HepG2 (cell line): ENCODE data around the gene TCF20. TPM values are rescaled to one million over a fixed set of nuclear protein-coding genes. Genes with fewer than 3 reads are reported as not detected.
A peak's percentile ranks its signal among the peaks of the same experiment; 100 is the strongest.

ENCODE experiments used
- ARNTL ChIP-seq: sonication (generic); formaldehyde crosslinking; IDR thresholded peaks from 2 replicates; pipeline ENCODE4 v1.4.0; 2020; ENCODE audit warnings: mild to moderate bottlenecking, missing genetic modification reagents
- ATF3 ChIP-seq: sonication (generic); formaldehyde crosslinking; IDR thresholded peaks from 2 replicates; pipeline ENCODE4 v1.4.0; 2020; ENCODE audit warnings: missing genetic modification reagents
- ELK4 ChIP-seq: sonication (generic); formaldehyde crosslinking; IDR thresholded peaks from 2 replicates; pipeline ENCODE4 v1.9.0; 2021; ENCODE audit warnings: missing genetic modification reagents, borderline replicate concordance
- FOSL1 ChIP-seq: sonication (generic); formaldehyde crosslinking; IDR thresholded peaks from 2 replicates; pipeline ENCODE4 v1.9.0; 2021; ENCODE audit warnings: missing genetic modification reagents, borderline replicate concordance
- HNF4A ChIP-seq: sonication (generic); formaldehyde crosslinking; IDR thresholded peaks from 2 replicates; pipeline ENCODE4 v1.4.0; 2020; ENCODE audit warnings: missing genetic modification reagents
- KDM1A ChIP-seq: IDR thresholded peaks from 2 replicates; pipeline ENCODE4 v1.6.1; 2016; ENCODE audit warnings: missing compliant biosample characterization
- MXI1 ChIP-seq: IDR thresholded peaks from 3 replicates; pipeline ENCODE4 v1.6.1; 2012; ENCODE audit warnings: low read depth, low read length, inconsistent platforms, borderline replicate concordance
- NBN ChIP-seq: fragments of 450-650 bp; conservative IDR thresholded peaks from 2 replicates; pipeline ENCODE4 v1.6.1; 2017
- NRL ChIP-seq: sonication (generic); formaldehyde crosslinking; IDR thresholded peaks from 2 replicates; pipeline ENCODE4 v1.5.0; 2020; ENCODE audit warnings: missing genetic modification reagents, mild to moderate bottlenecking, moderate library complexity, borderline replicate concordance
- PPARG ChIP-seq: conservative IDR thresholded peaks from 2 replicates; pipeline ENCODE4 v1.6.1; 2016; ENCODE audit warnings: missing biosample characterization, missing genetic modification reagents
- SETDB1 ChIP-seq: sonication (generic); formaldehyde crosslinking; IDR thresholded peaks from 2 replicates; pipeline ENCODE4 v1.5.1; 2020; ENCODE audit warnings: missing genetic modification reagents, mild to moderate bottlenecking, borderline replicate concordance
- YEATS2 ChIP-seq: sonication (generic); formaldehyde crosslinking; IDR thresholded peaks from 2 replicates; pipeline ENCODE4 v1.4.0; 2020; ENCODE audit warnings: missing genetic modification reagents, borderline replicate concordance
- ZBTB3 ChIP-seq: sonication (generic); formaldehyde crosslinking; IDR thresholded peaks from 2 replicates; pipeline ENCODE4 v1.4.0; 2020; ENCODE audit warnings: low read depth, mild to moderate bottlenecking, moderate library complexity, missing genetic modification reagents, borderline replicate concordance
- ZBTB44 ChIP-seq: sonication (generic); formaldehyde crosslinking; IDR thresholded peaks from 2 replicates; pipeline ENCODE4 v1.4.0; 2020; ENCODE audit warnings: missing genetic modification reagents
- ZFP36L1 ChIP-seq: sonication (generic); formaldehyde crosslinking; IDR thresholded peaks from 2 replicates; pipeline ENCODE4 v1.8.0; 2022; ENCODE audit warnings: mild to moderate bottlenecking, missing genetic modification reagents, moderate library complexity
- ZNF275 ChIP-seq: sonication (generic); formaldehyde crosslinking; IDR thresholded peaks from 2 replicates; pipeline ENCODE4 v1.8.0; 2022; ENCODE audit warnings: missing genetic modification reagents, mild to moderate bottlenecking, inconsistent platforms, borderline replicate concordance
- ZNF430 ChIP-seq: sonication (generic); formaldehyde crosslinking; IDR thresholded peaks from 2 replicates; pipeline ENCODE4 v1.9.0; 2021; ENCODE audit warnings: mild to moderate bottlenecking, missing genetic modification reagents
- ZNF460 ChIP-seq: sonication (generic); formaldehyde crosslinking; IDR thresholded peaks from 2 replicates; pipeline ENCODE4 v1.5.1; 2020; ENCODE audit warnings: missing genetic modification reagents, mild to moderate bottlenecking, borderline replicate concordance
- ZNF609 ChIP-seq: sonication (generic); formaldehyde crosslinking; IDR thresholded peaks from 2 replicates; pipeline ENCODE4 v1.4.0; 2020; ENCODE audit warnings: mild to moderate bottlenecking, missing genetic modification reagents, borderline replicate concordance
- ZNF674 ChIP-seq: sonication (generic); formaldehyde crosslinking; IDR thresholded peaks from 2 replicates; pipeline ENCODE4 v1.5.0; 2020; ENCODE audit warnings: low read depth, mild to moderate bottlenecking, missing genetic modification reagents
- ZNF891 ChIP-seq: sonication (generic); formaldehyde crosslinking; IDR thresholded peaks from 2 replicates; pipeline ENCODE4 v1.5.0; 2020; ENCODE audit warnings: mild to moderate bottlenecking, missing genetic modification reagents
- polyA plus RNA-seq, 8 experiments: library from polyadenylated mRNA; depleted of rRNA in 3 of 8; stranded (reverse) in 7 of 8; unstranded in 1 of 8; fragments of >200 nt; fragmentation: Illumina TruSeq in 4 of 8; extraction: Trizol in 4 of 8; gene quantifications; 2 replicates each; pipeline versions ENCODE4 v1.2.1 to v1.2.3, GENCODE V29; 2011 to 2016; ENCODE audit warnings: low read depth in 4 of 8, missing spikeins in 1 of 8, mixed read lengths in 1 of 8; ENCODE audit not compliant: insufficient read depth in 1 of 8
- total RNA-seq, 5 experiments: library from RNA; depleted of rRNA; stranded (reverse); fragments of >200 nt; fragmentation: Illumina TruSeq; extraction: Trizol; gene quantifications; 2 replicates each; pipeline ENCODE4 v1.2.3, GENCODE V29; 2016; ENCODE audit warnings: low read depth in 1 of 5

TCF20 gene
- total and polyA plus RNA-seq, 2 of the 13 experiments (the other 11 are each of a cell fraction or from before 2014, with no cell fraction given), result 12.8 to 23.7 TPM

- TF ChIP-seq YEATS2, result no peak
- TF ChIP-seq PPARG (CRISPR knock-in tag), result no peak
- TF ChIP-seq NRL (CRISPR knock-in tag), result no peak
- no peak for TF ChIP-seq ZNF609
- 0 out of 2 replicates have a peak, but pooled peaks have one; percentile 21 for TF ChIP-seq ATF3
- no peak for TF ChIP-seq MXI1
- TF ChIP-seq KDM1A (CRISPR knock-in tag), result no peak
- TF ChIP-seq FOSL1 (CRISPR knock-in tag), result no peak
- no peak for TF ChIP-seq ZNF460 (CRISPR knock-in tag)
- no peak for TF ChIP-seq ZBTB44 (CRISPR knock-in tag)
- TF ChIP-seq ZNF674 (CRISPR knock-in tag), result no peak
- TF ChIP-seq ARNTL (CRISPR knock-in tag), result no peak
- TF ChIP-seq ZBTB3 (CRISPR knock-in tag), result no peak
- TF ChIP-seq ZNF891, result no peak
- no peak for TF ChIP-seq ZFP36L1
- no peak for TF ChIP-seq SETDB1 (CRISPR knock-in tag)
- TF ChIP-seq HNF4A (CRISPR knock-in tag), result peak; percentile 86
- 0 out of 2 replicates have a peak, but pooled peaks have one; percentile 54 for TF ChIP-seq ZNF430
- TF ChIP-seq ZNF275, result no peak
- no peak for TF ChIP-seq NBN
- TF ChIP-seq ELK4 (CRISPR knock-in tag), result no peak
Observed at GRCh38 chr22:42282252-42282942, 11.9 kb upstream of the TCF20 start (continued).
